ENCODE results near the gene ITLN2. TPM values are rescaled to one million over a fixed set of nuclear protein-coding genes. Genes with fewer than 3 reads are reported as not detected.

ITLN2 gene
- total RNA-seq, 1 donor from 2014 or later = not detected

- peaks cover 1% of the 10 kb centered on the region for H3K36me3 Mint-ChIP-seq (ENCODE audit: low read depth)
Measured at GRCh38 chr1:160979286-160979685, 24.7 kb upstream of the ITLN2 start.

GRCh38 chr1:160978510-160978927 lies 23.9 kb upstream of the ITLN2 start:
- DNase-seq (ENCODE audit: low spot score) = no peak
- peaks cover 14% of the 10 kb centered on the region for H3K4me1 Mint-ChIP-seq (ENCODE audit: low read depth)
- H3K36me3 Mint-ChIP-seq (ENCODE audit: low read depth) = peaks cover 1% of the 10 kb centered on the region
- H3K4me3 Mint-ChIP-seq = no peak overlapping the region
- no peaks in the 10 kb centered on the region for H3K9me3 Mint-ChIP-seq
- peaks cover 40% of the 10 kb centered on the region for H3K27me3 Mint-ChIP-seq (ENCODE audit: insufficient read depth)
- H3K27ac Mint-ChIP-seq = no peak overlapping the region
- intact Hi-C loops (cut with micrococcal nuclease) = no loop called here

More at GRCh38 chr1:160979286-160979685, 24.7 kb upstream of the ITLN2 start:
- peaks cover 14% of the 10 kb centered on the region for H3K4me1 Mint-ChIP-seq (ENCODE audit: low read depth)
- no peak overlapping the region for H3K4me3 Mint-ChIP-seq
- H3K9me3 Mint-ChIP-seq = no peaks in the 10 kb centered on the region
- no peak for DNase-seq (ENCODE audit: low spot score)
- peaks cover 42% of the 10 kb centered on the region for H3K27me3 Mint-ChIP-seq (ENCODE audit: insufficient read depth)
- H3K27ac Mint-ChIP-seq = no peak overlapping the region
- intact Hi-C loops (cut with micrococcal nuclease) = no loop called here

GRCh38 chr1:160975026-160975425 lies 20.4 kb upstream of the ITLN2 start:
- Mint-ChIP-seq H3K36me3 (ENCODE audit: low read depth) (no peaks in the 10 kb centered on the region), H3K4me3 (no peak overlapping the region), H3K4me1 (ENCODE audit: low read depth) (no peaks in the 10 kb centered on the region), H3K27ac (no peak overlapping the region), H3K27me3 (ENCODE audit: insufficient read depth) (peaks cover 23% of the 10 kb centered on the region), H3K9me3 (no peaks in the 10 kb centered on the region)
- DNase-seq (ENCODE audit: low spot score) = no peak
- intact Hi-C loops (cut with micrococcal nuclease) = no loop called here

- Mint-ChIP-seq H3K36me3 (ENCODE audit: low read depth) (no peaks in the 10 kb centered on the region), H3K4me3 (no peak overlapping the region), H3K4me1 (ENCODE audit: low read depth) (no peaks in the 10 kb centered on the region), H3K9me3 (no peaks in the 10 kb centered on the region), H3K27me3 (ENCODE audit: insufficient read depth) (peaks cover 19% of the 10 kb centered on the region), H3K27ac (no peak overlapping the region)
- DNase-seq (ENCODE audit: low spot score) = no peak
- intact Hi-C loops (cut with micrococcal nuclease) = no loop called here
Measured at GRCh38 chr1:160973491-160973890, 18.9 kb upstream of the ITLN2 start.

- no peak overlapping the region for H3K27ac Mint-ChIP-seq
- DNase-seq (ENCODE audit: low spot score) = no peak
- H3K4me3 Mint-ChIP-seq = no peak overlapping the region
- peaks cover 18% of the 10 kb centered on the region for H3K27me3 Mint-ChIP-seq (ENCODE audit: insufficient read depth)
- no peaks in the 10 kb centered on the region for H3K4me1 Mint-ChIP-seq (ENCODE audit: low read depth)
- H3K36me3 Mint-ChIP-seq (ENCODE audit: low read depth) = no peaks in the 10 kb centered on the region
- intact Hi-C loops (cut with micrococcal nuclease) = no loop called here
- no peaks in the 10 kb centered on the region for H3K9me3 Mint-ChIP-seq
Measured at GRCh38 chr1:160972939-160973338, 18.3 kb upstream of the ITLN2 start.

GRCh38 chr1:160971618-160972056 lies 17.0 kb upstream of the ITLN2 start:
- DNase-seq (ENCODE audit: low spot score) = no peak
- Mint-ChIP-seq H3K4me3 (no peak overlapping the region), H3K36me3 (ENCODE audit: low read depth) (no peaks in the 10 kb centered on the region)

GRCh38 chr1:160963521-160963920 lies 8.9 kb upstream of the ITLN2 start:
- no peaks in the 10 kb centered on the region for H3K4me1 Mint-ChIP-seq (ENCODE audit: low read depth)
- DNase-seq (ENCODE audit: low spot score) = no peak
- H3K27me3 Mint-ChIP-seq (ENCODE audit: insufficient read depth) = peaks cover 5% of the 10 kb centered on the region
- H3K9me3 Mint-ChIP-seq = no peaks in the 10 kb centered on the region
- no peaks in the 10 kb centered on the region for H3K36me3 Mint-ChIP-seq (ENCODE audit: low read depth)
- H3K27ac Mint-ChIP-seq = no peak overlapping the region
- no peak overlapping the region for H3K4me3 Mint-ChIP-seq
- intact Hi-C loops (cut with micrococcal nuclease) = no loop called here

More at GRCh38 chr1:160971618-160972056, 17.0 kb upstream of the ITLN2 start:
- intact Hi-C loops (cut with micrococcal nuclease) = no loop called here
- peaks cover 15% of the 10 kb centered on the region for H3K27me3 Mint-ChIP-seq (ENCODE audit: insufficient read depth)
- no peaks in the 10 kb centered on the region for H3K9me3 Mint-ChIP-seq
- H3K4me1 Mint-ChIP-seq (ENCODE audit: low read depth) = no peaks in the 10 kb centered on the region
- H3K27ac Mint-ChIP-seq = no peak overlapping the region

- H3K4me3 Mint-ChIP-seq = no peak overlapping the region
- H3K4me1 Mint-ChIP-seq (ENCODE audit: low read depth) = no peaks in the 10 kb centered on the region
- intact Hi-C loops (cut with micrococcal nuclease) = no loop called here
- peaks cover 8% of the 10 kb centered on the region for H3K27me3 Mint-ChIP-seq (ENCODE audit: insufficient read depth)
- no peak for DNase-seq (ENCODE audit: low spot score)
- no peaks in the 10 kb centered on the region for H3K9me3 Mint-ChIP-seq
- no peak overlapping the region for H3K27ac Mint-ChIP-seq
- H3K36me3 Mint-ChIP-seq (ENCODE audit: low read depth) = no peaks in the 10 kb centered on the region
Measured at GRCh38 chr1:160961419-160961818, 6.8 kb upstream of the ITLN2 start.

- no peaks in the 10 kb centered on the region for H3K36me3 Mint-ChIP-seq (ENCODE audit: low read depth)
- intact Hi-C loops (cut with micrococcal nuclease) = no loop called here
- peaks cover 4% of the 10 kb centered on the region for H3K27me3 Mint-ChIP-seq (ENCODE audit: insufficient read depth)
- H3K9me3 Mint-ChIP-seq = no peaks in the 10 kb centered on the region
- H3K4me1 Mint-ChIP-seq (ENCODE audit: low read depth) = peaks cover 7% of the 10 kb centered on the region
- DNase-seq (ENCODE audit: low spot score) = no peak
- no peak overlapping the region for H3K4me3 Mint-ChIP-seq
- no peak overlapping the region for H3K27ac Mint-ChIP-seq
Measured at GRCh38 chr1:160956966-160957365, 2.4 kb upstream of the ITLN2 start.

- Mint-ChIP-seq H3K36me3 (ENCODE audit: low read depth) (no peaks in the 10 kb centered on the region), H3K27ac (no peak overlapping the region), H3K4me3 (no peak overlapping the region), H3K9me3 (no peaks in the 10 kb centered on the region), H3K27me3 (ENCODE audit: insufficient read depth) (peaks cover 7% of the 10 kb centered on the region), H3K4me1 (ENCODE audit: low read depth) (peaks cover 11% of the 10 kb centered on the region)
- intact Hi-C loops (cut with micrococcal nuclease) = no loop called here
- no peak for DNase-seq (ENCODE audit: low spot score)
Measured at GRCh38 chr1:160953030-160953429, 1.6 kb downstream of the ITLN2 start.

- Mint-ChIP-seq H3K4me3 (no peak overlapping the region), H3K27me3 (ENCODE audit: insufficient read depth) (peaks cover 8% of the 10 kb centered on the region), H3K36me3 (ENCODE audit: low read depth) (no peaks in the 10 kb centered on the region), H3K4me1 (ENCODE audit: low read depth) (peaks cover 11% of the 10 kb centered on the region), H3K27ac (no peak overlapping the region), H3K9me3 (no peaks in the 10 kb centered on the region)
- no peak for DNase-seq (ENCODE audit: low spot score)
- intact Hi-C loops (cut with micrococcal nuclease) = no loop called here
Measured at GRCh38 chr1:160952129-160952510, 2.5 kb downstream of the ITLN2 start.

- peak; percentile 52 for DNase-seq (ENCODE audit: low spot score)
- Mint-ChIP-seq H3K9me3 (no peaks in the 10 kb centered on the region), H3K36me3 (ENCODE audit: low read depth) (no peaks in the 10 kb centered on the region), H3K27ac (no peak overlapping the region), H3K4me3 (no peak overlapping the region), H3K27me3 (ENCODE audit: insufficient read depth) (peaks cover 6% of the 10 kb centered on the region), H3K4me1 (ENCODE audit: low read depth) (peaks cover 11% of the 10 kb centered on the region)
- intact Hi-C loops (cut with micrococcal nuclease) = loop anchor here (1.0 to 2.0 kb wide), 7 partner anchors 67 to 276 kb away; no protein-coding TSS in a partner anchor
Measured at GRCh38 chr1:160951443-160952128, 3.0 kb downstream of the ITLN2 start.

- Mint-ChIP-seq H3K4me1 (ENCODE audit: low read depth) (peaks cover 11% of the 10 kb centered on the region), H3K27ac (no peak overlapping the region), H3K4me3 (no peak overlapping the region), H3K27me3 (ENCODE audit: insufficient read depth) (peaks cover 5% of the 10 kb centered on the region), H3K9me3 (no peaks in the 10 kb centered on the region), H3K36me3 (ENCODE audit: low read depth) (no peaks in the 10 kb centered on the region)
- intact Hi-C loops (cut with micrococcal nuclease) = loop anchor here (1.0 to 2.0 kb wide), 7 partner anchors 66 to 275 kb away; no protein-coding TSS in a partner anchor
- no peak for DNase-seq (ENCODE audit: low spot score)
Measured at GRCh38 chr1:160950657-160951056, 4.0 kb downstream of the ITLN2 start.

Measured in activated T-helper 1 cell treated with anti-CD3 and anti-CD28 coated beads, Interleukin-12 subunit alpha, Interleukin-12 subunit beta, Interleukin-2, Interleukin-4 antibody, amounts not matched to agents 30 ng/mL and 10 ng/mL and 1 ng/mL, durations not matched to agents 14 hours and 24 hours and 36 hours (primary cell).